ENCODE data around the gene PSAP.

The PSAP gene

DNA sequence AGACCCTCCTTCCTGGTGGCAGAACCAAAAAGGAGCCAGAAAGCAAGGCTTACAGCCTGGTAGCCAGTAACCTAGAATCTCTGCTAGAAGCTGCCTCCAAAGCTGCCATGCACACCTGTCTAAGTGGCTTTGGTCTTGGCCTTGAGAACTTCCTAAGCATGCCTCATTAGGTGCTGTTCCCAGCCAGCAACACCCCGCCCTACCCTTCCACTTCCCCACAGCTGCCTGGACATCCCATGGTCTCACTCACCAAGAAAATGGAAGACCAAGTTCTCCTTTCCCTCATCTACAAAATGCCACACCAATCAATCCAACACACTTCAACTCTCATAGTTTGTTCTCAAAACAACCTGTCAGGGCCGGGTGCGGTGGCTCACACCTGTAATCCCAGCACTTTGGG, 4.2 kb downstream of the PSAP start:
- Histone ChIP-seq H3K9me3 (ENCODE audit: insufficient read depth, low read length) (no peaks in the 10 kb centered on the region), H3K4me3 (ENCODE audit: low read length) (no peak overlapping the region), H3K79me2 (ENCODE audit: low read length) (peaks cover 44% of the 10 kb centered on the region), H3K27ac (ENCODE audit: low read length) (no peak overlapping the region), H2AFZ (ENCODE audit: low read depth, low read length) (no peak overlapping the region), H3K4me1 (ENCODE audit: low read length) (peaks cover 11% of the 10 kb centered on the region), H3K4me2 (ENCODE audit: low read length) (no peak overlapping the region), H4K20me1 (ENCODE audit: insufficient read depth, low read length) (peaks cover 57% of the 10 kb centered on the region), H3K27me3 (ENCODE audit: low read depth, low read length) (peaks cover 12% of the 10 kb centered on the region), H3K9ac (ENCODE audit: low read length) (no peak overlapping the region), H3K36me3 (replicated peaks; ENCODE audit: low read depth, low read length) (no peaks in the 10 kb centered on the region)
- TF ChIP-seq, protein P1, sequence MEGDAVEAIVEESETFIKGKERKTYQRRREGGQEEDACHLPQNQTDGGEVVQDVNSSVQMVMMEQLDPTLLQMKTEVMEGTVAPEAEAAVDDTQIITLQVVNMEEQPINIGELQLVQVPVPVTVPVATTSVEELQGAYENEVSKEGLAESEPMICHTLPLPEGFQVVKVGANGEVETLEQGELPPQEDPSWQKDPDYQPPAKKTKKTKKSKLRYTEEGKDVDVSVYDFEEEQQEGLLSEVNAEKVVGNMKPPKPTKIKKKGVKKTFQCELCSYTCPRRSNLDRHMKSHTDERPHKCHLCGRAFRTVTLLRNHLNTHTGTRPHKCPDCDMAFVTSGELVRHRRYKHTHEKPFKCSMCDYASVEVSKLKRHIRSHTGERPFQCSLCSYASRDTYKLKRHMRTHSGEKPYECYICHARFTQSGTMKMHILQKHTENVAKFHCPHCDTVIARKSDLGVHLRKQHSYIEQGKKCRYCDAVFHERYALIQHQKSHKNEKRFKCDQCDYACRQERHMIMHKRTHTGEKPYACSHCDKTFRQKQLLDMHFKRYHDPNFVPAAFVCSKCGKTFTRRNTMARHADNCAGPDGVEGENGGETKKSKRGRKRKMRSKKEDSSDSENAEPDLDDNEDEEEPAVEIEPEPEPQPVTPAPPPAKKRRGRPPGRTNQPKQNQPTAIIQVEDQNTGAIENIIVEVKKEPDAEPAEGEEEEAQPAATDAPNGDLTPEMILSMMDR (IDR thresholded peaks at IDR 0.05; ENCODE audit: low read depth, low read length) = no peak
- TF ChIP-seq EZH2phosphoT487 (IDR thresholded peaks at IDR 0.05; ENCODE audit: low read depth) = no peak

DNA sequence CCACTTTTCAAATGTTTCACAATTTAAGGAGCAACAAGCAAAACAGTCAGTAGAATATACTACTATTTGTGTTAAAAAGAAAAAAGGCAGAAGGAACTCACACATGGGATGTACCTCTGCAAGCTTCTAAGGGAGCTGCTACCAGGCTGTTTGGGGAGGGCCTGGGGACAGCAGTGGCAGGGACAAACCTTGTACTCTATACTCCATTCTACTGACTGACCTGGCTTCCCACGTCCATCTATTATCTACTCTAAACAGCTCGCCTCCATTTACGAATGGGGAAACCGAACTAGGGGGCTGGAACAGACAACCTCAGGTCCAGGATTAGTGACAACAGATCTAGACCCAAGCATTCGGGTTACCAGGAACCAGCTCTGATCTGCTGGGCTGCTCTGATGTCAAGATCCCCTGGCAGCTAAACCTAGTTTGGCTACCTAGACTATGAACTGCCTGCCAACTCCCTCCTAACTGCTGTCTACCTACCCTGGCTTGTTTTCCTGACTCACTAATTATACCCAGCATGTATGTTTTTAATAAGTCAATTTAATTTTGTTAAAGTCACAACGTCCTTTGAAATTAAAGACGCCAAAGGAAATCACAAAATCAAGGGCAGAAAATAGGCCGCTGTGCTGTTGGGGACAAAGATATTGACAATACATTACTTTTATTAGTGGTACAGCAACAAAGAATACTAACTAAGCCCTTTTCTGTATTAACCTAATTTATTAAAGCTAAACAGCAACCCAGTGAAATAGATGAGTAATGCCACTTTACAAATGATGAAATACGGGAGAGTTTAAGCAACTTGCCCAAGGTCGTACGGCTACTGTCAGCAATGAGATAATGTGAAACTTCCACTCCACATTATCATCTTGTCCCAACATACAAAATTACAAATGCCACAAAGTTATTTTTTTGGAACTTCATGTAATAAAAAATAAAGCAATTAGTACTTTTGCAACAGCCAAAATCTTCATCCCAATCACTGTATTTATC, 5.3 kb downstream of the PSAP start:
- Histone ChIP-seq H3K4me2 (ENCODE audit: low read length) (no peak overlapping the region), H3K9ac (ENCODE audit: low read length) (no peak overlapping the region), H2AFZ (ENCODE audit: low read depth, low read length) (no peak overlapping the region), H3K27me3 (ENCODE audit: low read depth, low read length) (peaks cover 19% of the 10 kb centered on the region), H3K36me3 (replicated peaks; ENCODE audit: low read depth, low read length) (no peaks in the 10 kb centered on the region), H3K4me1 (ENCODE audit: low read length) (peaks cover 7% of the 10 kb centered on the region), H3K27ac (ENCODE audit: low read length) (no peak overlapping the region), H3K9me3 (ENCODE audit: insufficient read depth, low read length) (no peaks in the 10 kb centered on the region), H3K4me3 (ENCODE audit: low read length) (no peak overlapping the region), H4K20me1 (ENCODE audit: insufficient read depth, low read length) (peaks cover 66% of the 10 kb centered on the region), H3K79me2 (ENCODE audit: low read length) (peaks cover 42% of the 10 kb centered on the region)
- TF ChIP-seq EZH2phosphoT487 (IDR thresholded peaks at IDR 0.05; ENCODE audit: low read depth) = no peak
- TF ChIP-seq, protein P1 (IDR thresholded peaks at IDR 0.05; ENCODE audit: low read depth, low read length) = no peak

DNA sequence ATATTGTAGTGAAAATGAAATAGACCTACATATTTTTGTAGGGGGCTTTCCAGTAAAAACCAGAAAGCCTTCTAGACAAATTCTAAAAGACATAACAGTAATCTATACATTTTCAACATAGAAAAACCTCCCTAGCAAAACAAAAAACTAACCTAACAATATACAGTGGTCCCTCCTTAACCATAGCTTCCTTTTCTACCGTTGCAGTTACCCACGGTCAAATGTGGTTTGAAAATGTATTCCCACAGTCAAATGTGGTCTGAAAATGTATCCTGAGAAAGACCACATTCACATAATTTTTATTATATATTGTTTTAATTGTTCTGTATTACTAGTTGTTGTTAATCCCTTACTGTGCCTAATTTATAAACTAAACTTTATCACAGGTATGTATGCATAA, 6.4 kb downstream of the PSAP start:
- peaks cover 29% of the 10 kb centered on the region for H3K27me3 ChIP-seq (ENCODE audit: low read depth, low read length)
- no peak overlapping the region for H3K4me2 ChIP-seq (ENCODE audit: low read length)
- H4K20me1 ChIP-seq (ENCODE audit: insufficient read depth, low read length) = peaks cover 74% of the 10 kb centered on the region
- TF ChIP-seq, protein P1 (IDR thresholded peaks at IDR 0.05; ENCODE audit: low read depth, low read length) = no peak
- TF ChIP-seq EZH2phosphoT487 (IDR thresholded peaks at IDR 0.05; ENCODE audit: low read depth) = no peak
- H3K79me2 ChIP-seq (ENCODE audit: low read length) = peaks cover 32% of the 10 kb centered on the region
- no peak overlapping the region for H3K4me3 ChIP-seq (ENCODE audit: low read length)
- no peak overlapping the region for H3K27ac ChIP-seq (ENCODE audit: low read length)
- H3K9ac ChIP-seq (ENCODE audit: low read length) = no peak overlapping the region
- H3K4me1 ChIP-seq (ENCODE audit: low read length) = peaks cover 7% of the 10 kb centered on the region
- H3K36me3 ChIP-seq (replicated peaks; ENCODE audit: low read depth, low read length) = no peaks in the 10 kb centered on the region
- H2AFZ ChIP-seq (ENCODE audit: low read depth, low read length) = no peak overlapping the region
- no peaks in the 10 kb centered on the region for H3K9me3 ChIP-seq (ENCODE audit: insufficient read depth, low read length)

DNA sequence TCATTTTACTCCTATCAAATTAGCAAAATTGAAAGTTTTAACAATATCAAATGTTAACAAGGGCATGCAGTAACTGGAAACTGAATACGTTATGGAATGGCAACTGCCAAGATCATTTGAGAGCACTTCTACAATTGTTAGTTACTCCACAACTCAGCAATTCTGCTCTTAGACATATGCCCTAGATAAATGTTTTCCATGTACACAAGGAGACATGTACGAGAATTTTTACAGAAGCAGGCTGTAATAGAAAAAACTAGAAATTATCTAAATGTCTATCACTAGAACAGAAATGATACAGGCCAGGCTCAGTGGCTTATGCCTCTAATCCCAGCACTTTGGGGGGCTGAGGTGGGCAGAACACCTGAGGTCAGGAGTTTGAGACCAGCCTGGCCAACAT, 7.0 kb downstream of the PSAP start:
- no peak overlapping the region for H3K4me3 ChIP-seq (ENCODE audit: low read length)
- H3K27me3 ChIP-seq (ENCODE audit: low read depth, low read length) = peaks cover 29% of the 10 kb centered on the region
- H3K27ac ChIP-seq (ENCODE audit: low read length) = no peak overlapping the region
- H3K79me2 ChIP-seq (ENCODE audit: low read length) = peaks cover 26% of the 10 kb centered on the region
- H2AFZ ChIP-seq (ENCODE audit: low read depth, low read length) = no peak overlapping the region
- H4K20me1 ChIP-seq (ENCODE audit: insufficient read depth, low read length) = peaks cover 70% of the 10 kb centered on the region
- peaks cover 7% of the 10 kb centered on the region for H3K4me1 ChIP-seq (ENCODE audit: low read length)
- no peak for TF ChIP-seq EZH2phosphoT487 (IDR thresholded peaks at IDR 0.05; ENCODE audit: low read depth)
- TF ChIP-seq, protein P1 (IDR thresholded peaks at IDR 0.05; ENCODE audit: low read depth, low read length) = no peak
- H3K9ac ChIP-seq (ENCODE audit: low read length) = no peak overlapping the region
- H3K4me2 ChIP-seq (ENCODE audit: low read length) = no peak overlapping the region
- H3K36me3 ChIP-seq (replicated peaks; ENCODE audit: low read depth, low read length) = no peaks in the 10 kb centered on the region
- no peaks in the 10 kb centered on the region for H3K9me3 ChIP-seq (ENCODE audit: insufficient read depth, low read length)

Data from OCI-LY3 (cell line).